HEK293 (cell line): Measurements from ENCODE around the gene ROR2.

Experiments used
- PRDM4 ChIP-seq: fragments of 450-650 bp; formaldehyde crosslinking; IDR thresholded peaks from 2 replicates; pipeline ENCODE4 v1.5.1; 2017; ENCODE audit warnings: missing biosample characterization, missing genetic modification characterization
- TSHZ1 ChIP-seq: fragments of 450-650 bp; formaldehyde crosslinking; IDR thresholded peaks from 2 replicates; pipeline ENCODE4 v1.5.1; 2016; ENCODE audit warnings: missing biosample characterization, missing genetic modification characterization, borderline replicate concordance
- ZFP3 ChIP-seq: fragments of 450-650 bp; formaldehyde crosslinking; IDR thresholded peaks from 2 replicates; pipeline ENCODE4 v1.5.1; 2016; ENCODE audit warnings: low read depth, missing biosample characterization, missing genetic modification characterization
- ZNF2 ChIP-seq: fragments of 450-650 bp; formaldehyde crosslinking; IDR thresholded peaks from 2 replicates; pipeline ENCODE4 v1.5.1; 2016; ENCODE audit warnings: missing biosample characterization, missing genetic modification characterization
- TF ChIP-seq, protein P1 (sequence below): fragments of 450-650 bp; formaldehyde crosslinking; IDR thresholded peaks from 2 replicates; pipeline ENCODE4 v1.5.1; 2016; ENCODE audit warnings: missing biosample characterization, missing genetic modification characterization
- TF ChIP-seq, protein P2 (sequence below): fragments of 450-650 bp; formaldehyde crosslinking; IDR thresholded peaks from 2 replicates; pipeline ENCODE4 v1.5.1; 2016; ENCODE audit warnings: missing biosample characterization, missing genetic modification characterization

GRCh38 chr9:91757782-91758181 lies 192.2 kb downstream of the ROR2 start:
- TF ChIP-seq ZFP3 (tag by site-specific recombination) (no peak), ZNF2 (tag by site-specific recombination) (no peak), PRDM4 (tag by site-specific recombination) (no peak), TSHZ1 (tag by site-specific recombination) (no peak)
- TF ChIP-seq, protein P1, sequence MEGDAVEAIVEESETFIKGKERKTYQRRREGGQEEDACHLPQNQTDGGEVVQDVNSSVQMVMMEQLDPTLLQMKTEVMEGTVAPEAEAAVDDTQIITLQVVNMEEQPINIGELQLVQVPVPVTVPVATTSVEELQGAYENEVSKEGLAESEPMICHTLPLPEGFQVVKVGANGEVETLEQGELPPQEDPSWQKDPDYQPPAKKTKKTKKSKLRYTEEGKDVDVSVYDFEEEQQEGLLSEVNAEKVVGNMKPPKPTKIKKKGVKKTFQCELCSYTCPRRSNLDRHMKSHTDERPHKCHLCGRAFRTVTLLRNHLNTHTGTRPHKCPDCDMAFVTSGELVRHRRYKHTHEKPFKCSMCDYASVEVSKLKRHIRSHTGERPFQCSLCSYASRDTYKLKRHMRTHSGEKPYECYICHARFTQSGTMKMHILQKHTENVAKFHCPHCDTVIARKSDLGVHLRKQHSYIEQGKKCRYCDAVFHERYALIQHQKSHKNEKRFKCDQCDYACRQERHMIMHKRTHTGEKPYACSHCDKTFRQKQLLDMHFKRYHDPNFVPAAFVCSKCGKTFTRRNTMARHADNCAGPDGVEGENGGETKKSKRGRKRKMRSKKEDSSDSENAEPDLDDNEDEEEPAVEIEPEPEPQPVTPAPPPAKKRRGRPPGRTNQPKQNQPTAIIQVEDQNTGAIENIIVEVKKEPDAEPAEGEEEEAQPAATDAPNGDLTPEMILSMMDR (tag by site-specific recombination) = no peak
- TF ChIP-seq, protein P2, sequence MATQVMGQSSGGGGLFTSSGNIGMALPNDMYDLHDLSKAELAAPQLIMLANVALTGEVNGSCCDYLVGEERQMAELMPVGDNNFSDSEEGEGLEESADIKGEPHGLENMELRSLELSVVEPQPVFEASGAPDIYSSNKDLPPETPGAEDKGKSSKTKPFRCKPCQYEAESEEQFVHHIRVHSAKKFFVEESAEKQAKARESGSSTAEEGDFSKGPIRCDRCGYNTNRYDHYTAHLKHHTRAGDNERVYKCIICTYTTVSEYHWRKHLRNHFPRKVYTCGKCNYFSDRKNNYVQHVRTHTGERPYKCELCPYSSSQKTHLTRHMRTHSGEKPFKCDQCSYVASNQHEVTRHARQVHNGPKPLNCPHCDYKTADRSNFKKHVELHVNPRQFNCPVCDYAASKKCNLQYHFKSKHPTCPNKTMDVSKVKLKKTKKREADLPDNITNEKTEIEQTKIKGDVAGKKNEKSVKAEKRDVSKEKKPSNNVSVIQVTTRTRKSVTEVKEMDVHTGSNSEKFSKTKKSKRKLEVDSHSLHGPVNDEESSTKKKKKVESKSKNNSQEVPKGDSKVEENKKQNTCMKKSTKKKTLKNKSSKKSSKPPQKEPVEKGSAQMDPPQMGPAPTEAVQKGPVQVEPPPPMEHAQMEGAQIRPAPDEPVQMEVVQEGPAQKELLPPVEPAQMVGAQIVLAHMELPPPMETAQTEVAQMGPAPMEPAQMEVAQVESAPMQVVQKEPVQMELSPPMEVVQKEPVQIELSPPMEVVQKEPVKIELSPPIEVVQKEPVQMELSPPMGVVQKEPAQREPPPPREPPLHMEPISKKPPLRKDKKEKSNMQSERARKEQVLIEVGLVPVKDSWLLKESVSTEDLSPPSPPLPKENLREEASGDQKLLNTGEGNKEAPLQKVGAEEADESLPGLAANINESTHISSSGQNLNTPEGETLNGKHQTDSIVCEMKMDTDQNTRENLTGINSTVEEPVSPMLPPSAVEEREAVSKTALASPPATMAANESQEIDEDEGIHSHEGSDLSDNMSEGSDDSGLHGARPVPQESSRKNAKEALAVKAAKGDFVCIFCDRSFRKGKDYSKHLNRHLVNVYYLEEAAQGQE = no peak
